Transverse colon (tissue), 3 donors: Measurements from ENCODE around the gene CCDC107.

Experiments
- EP300 ChIP-seq: sonication (generic); formaldehyde crosslinking; IDR thresholded peaks from one replicate; pipeline ENCODE4 v1.6.1; 2017; ENCODE audit warnings: antibody characterized with exemption, low read depth
- TF ChIP-seq, protein P1 (sequence below), 5 experiments: fragments of 200-600 bp in 3 of 5; fragments of 450-650 bp in 2 of 5; sonication (generic) in 3 of 5; IDR thresholded peaks; 1 replicate in 2 of 5; 2 replicates in 3 of 5; pipeline ENCODE4 v1.5.1; 2016 to 2017; ENCODE audit warnings: antibody characterized with exemption in 5 of 5, inconsistent platforms in 3 of 5, mild to moderate bottlenecking in 2 of 5, moderate library complexity in 1 of 5

DNA sequence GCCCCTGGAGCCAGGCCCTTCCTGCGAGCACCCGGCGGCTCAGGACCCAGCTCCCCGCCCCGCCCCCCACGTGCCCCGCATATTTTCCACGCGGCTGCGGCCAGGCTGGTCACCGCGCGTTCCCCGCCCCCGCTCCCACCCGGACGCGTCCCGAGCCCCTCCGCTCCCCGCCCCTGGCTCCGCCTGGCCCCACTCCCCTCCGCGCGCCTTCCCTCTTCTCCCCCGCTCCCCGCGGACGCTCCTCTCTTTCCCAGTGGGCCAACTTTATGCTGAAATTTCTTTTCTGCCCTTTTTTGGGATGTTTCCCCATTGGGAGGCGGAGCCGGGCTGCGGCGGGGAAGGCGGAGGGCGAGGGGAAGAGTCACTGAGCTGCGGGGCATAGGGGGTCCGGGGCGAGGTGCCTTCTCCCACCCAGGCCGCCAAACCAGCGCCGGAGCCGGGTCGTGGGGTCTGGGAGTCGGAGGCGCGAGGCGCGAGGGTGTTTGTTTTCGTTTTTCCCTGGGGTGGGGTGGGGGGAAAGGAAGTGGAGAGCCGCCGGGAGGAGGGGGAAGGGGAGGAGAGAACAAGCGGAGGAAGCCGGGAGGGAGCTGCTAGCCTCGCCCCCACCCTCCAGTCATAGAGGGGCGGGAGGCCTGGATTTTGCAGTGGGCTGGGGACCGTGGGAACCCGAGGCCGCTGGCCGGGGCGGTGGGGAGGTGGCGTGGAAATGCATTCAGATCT is 32.7 kb downstream of the CCDC107 start:
- TF ChIP-seq, protein P1, sequence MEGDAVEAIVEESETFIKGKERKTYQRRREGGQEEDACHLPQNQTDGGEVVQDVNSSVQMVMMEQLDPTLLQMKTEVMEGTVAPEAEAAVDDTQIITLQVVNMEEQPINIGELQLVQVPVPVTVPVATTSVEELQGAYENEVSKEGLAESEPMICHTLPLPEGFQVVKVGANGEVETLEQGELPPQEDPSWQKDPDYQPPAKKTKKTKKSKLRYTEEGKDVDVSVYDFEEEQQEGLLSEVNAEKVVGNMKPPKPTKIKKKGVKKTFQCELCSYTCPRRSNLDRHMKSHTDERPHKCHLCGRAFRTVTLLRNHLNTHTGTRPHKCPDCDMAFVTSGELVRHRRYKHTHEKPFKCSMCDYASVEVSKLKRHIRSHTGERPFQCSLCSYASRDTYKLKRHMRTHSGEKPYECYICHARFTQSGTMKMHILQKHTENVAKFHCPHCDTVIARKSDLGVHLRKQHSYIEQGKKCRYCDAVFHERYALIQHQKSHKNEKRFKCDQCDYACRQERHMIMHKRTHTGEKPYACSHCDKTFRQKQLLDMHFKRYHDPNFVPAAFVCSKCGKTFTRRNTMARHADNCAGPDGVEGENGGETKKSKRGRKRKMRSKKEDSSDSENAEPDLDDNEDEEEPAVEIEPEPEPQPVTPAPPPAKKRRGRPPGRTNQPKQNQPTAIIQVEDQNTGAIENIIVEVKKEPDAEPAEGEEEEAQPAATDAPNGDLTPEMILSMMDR (IDR thresholded peaks at IDR 0.05), result no peak
- no peak for TF ChIP-seq EP300
